Breast epithelium (tissue), 3 donors: ENCODE results near the gene IGF2BP2.

ENCODE experiments used
- POLR2A ChIP-seq: fragments of 450-650 bp; IDR thresholded peaks from one replicate; pipeline ENCODE4 v1.6.1; 2016; ENCODE audit warnings: antibody characterized with exemption, mild to moderate bottlenecking, moderate library complexity
- POLR2AphosphoS5 ChIP-seq, 3 donors: sonication (generic); formaldehyde crosslinking; IDR thresholded peaks; one replicate each; pipeline ENCODE4 v1.6.1; 2017; ENCODE audit warnings: antibody characterized with exemption in 3 of 3
- TF ChIP-seq, protein P1 (sequence below), 3 donors: fragments of 450-650 bp; IDR thresholded peaks; one replicate each; pipeline ENCODE4 v1.5.1; 2016 to 2017; ENCODE audit warnings: antibody characterized with exemption in 3 of 3, mild to moderate bottlenecking in 3 of 3, moderate library complexity in 3 of 3

DNA sequence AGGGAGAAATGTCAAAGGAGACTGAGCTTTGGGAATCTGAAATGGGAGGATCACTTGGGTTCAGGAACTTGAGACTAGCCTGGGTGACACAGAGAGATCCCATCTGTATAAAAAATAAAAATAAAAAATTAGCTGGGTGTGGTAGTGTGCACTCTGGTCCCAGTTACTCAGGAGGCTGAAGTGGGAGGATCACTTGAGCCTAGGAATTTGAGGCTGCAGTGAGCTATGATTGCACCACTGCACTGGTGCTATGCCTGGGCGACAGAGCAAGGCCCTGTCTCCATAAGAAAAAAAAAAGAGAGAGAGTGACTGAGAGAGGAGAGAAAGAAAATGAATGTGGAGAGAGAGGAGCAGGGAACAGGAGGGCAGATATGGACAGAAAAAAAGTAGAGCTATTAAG, 165.9 kb downstream of the IGF2BP2 start:
- TF ChIP-seq, protein P1, sequence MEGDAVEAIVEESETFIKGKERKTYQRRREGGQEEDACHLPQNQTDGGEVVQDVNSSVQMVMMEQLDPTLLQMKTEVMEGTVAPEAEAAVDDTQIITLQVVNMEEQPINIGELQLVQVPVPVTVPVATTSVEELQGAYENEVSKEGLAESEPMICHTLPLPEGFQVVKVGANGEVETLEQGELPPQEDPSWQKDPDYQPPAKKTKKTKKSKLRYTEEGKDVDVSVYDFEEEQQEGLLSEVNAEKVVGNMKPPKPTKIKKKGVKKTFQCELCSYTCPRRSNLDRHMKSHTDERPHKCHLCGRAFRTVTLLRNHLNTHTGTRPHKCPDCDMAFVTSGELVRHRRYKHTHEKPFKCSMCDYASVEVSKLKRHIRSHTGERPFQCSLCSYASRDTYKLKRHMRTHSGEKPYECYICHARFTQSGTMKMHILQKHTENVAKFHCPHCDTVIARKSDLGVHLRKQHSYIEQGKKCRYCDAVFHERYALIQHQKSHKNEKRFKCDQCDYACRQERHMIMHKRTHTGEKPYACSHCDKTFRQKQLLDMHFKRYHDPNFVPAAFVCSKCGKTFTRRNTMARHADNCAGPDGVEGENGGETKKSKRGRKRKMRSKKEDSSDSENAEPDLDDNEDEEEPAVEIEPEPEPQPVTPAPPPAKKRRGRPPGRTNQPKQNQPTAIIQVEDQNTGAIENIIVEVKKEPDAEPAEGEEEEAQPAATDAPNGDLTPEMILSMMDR (IDR thresholded peaks at IDR 0.05), result no peak
- TF ChIP-seq POLR2A, result no peak
- no peak for TF ChIP-seq POLR2AphosphoS5 (IDR thresholded peaks at IDR 0.05)
